DOHH2 (cell line): ENCODE data around the gene STRA6.

Experiments
- H3F3A ChIP-seq: fragments of 200-600 bp; sonication (generic), shearing (Covaris generic); 2 replicates; pipeline ENCODE4 v1.6.0; 2016; ENCODE audit warnings: antibody characterized with exemption, mild to moderate bottlenecking; ENCODE audit not compliant: control insufficient read depth, insufficient read depth
- H3K27ac ChIP-seq: fragments of 200-600 bp; sonication (generic); 2 replicates; pipeline ENCODE4 v1.5.1; 2014; ENCODE audit warnings: low read depth, mild to moderate bottlenecking, low read length, moderate library complexity
- H3K27me3 ChIP-seq: fragments of 200-600 bp; sonication (generic); 2 replicates; pipeline ENCODE4 v1.6.1; 2014; ENCODE audit warnings: mild to moderate bottlenecking, low read length, mixed read lengths; ENCODE audit not compliant: control insufficient read depth
- H3K36me3 ChIP-seq: fragments of 200-600 bp; sonication (generic); 2 replicates; pipeline ENCODE4 v1.6.1; 2014; ENCODE audit warnings: mild to moderate bottlenecking, low read length, moderate library complexity, mixed read lengths; ENCODE audit not compliant: control insufficient read depth
- H3K4me1 ChIP-seq: fragments of 200-600 bp; sonication (generic); 2 replicates; pipeline ENCODE4 v1.6.1; 2014; ENCODE audit warnings: mild to moderate bottlenecking, low read length, mixed read lengths; ENCODE audit not compliant: control insufficient read depth
- H3K4me2 ChIP-seq: fragments of 200-600 bp; sonication (generic); 2 replicates; pipeline ENCODE4 v1.6.0; 2014; ENCODE audit warnings: mild to moderate bottlenecking, low read length, moderate library complexity
- H3K4me3 ChIP-seq: fragments of 200-600 bp; sonication (generic); 2 replicates; pipeline ENCODE4 v1.5.1; 2014; ENCODE audit warnings: mild to moderate bottlenecking, low read length, mixed read lengths
- H3K79me2 ChIP-seq: fragments of 200-600 bp; sonication (generic); 2 replicates; pipeline ENCODE4 v1.6.1; 2014; ENCODE audit warnings: mild to moderate bottlenecking, low read length, mixed read lengths; ENCODE audit not compliant: control insufficient read depth
- H3K9me2 ChIP-seq: fragments of 200-600 bp; sonication (generic); replicated peaks from 2 replicates; pipeline ENCODE4 v1.6.1; 2014; ENCODE audit warnings: mild to moderate bottlenecking, low read length, mixed read lengths; ENCODE audit not compliant: control insufficient read depth
- H3K9me3 ChIP-seq: fragments of 200-600 bp; sonication (generic); 2 replicates; pipeline ENCODE4 v1.6.1; 2014; ENCODE audit warnings: antibody characterized with exemption, low read length, mixed read lengths; ENCODE audit not compliant: control insufficient read depth, insufficient read depth
- H4K20me1 ChIP-seq: fragments of 200-600 bp; sonication (generic); 2 replicates; pipeline ENCODE4 v1.6.0; 2014; ENCODE audit warnings: low read depth, mild to moderate bottlenecking, antibody characterized with exemption, low read length, moderate library complexity; ENCODE audit not compliant: control insufficient read depth, insufficient read depth
- EZH2phosphoT487 ChIP-seq: fragments of 200-600 bp; sonication (generic); IDR thresholded peaks from 2 replicates; pipeline ENCODE4 v1.6.1; 2017; ENCODE audit warnings: borderline replicate concordance, mild to moderate bottlenecking, antibody characterized with exemption, low read length, moderate library complexity, mixed read lengths
- TF ChIP-seq, protein P1 (sequence below): fragments of 200-600 bp; sonication (generic); IDR thresholded peaks from one replicate; pipeline ENCODE4 v1.5.1; 2014; ENCODE audit warnings: antibody characterized with exemption, mild to moderate bottlenecking, low read depth, low read length; ENCODE audit not compliant: poor library complexity, severe bottlenecking

STRA6 gene

DNA sequence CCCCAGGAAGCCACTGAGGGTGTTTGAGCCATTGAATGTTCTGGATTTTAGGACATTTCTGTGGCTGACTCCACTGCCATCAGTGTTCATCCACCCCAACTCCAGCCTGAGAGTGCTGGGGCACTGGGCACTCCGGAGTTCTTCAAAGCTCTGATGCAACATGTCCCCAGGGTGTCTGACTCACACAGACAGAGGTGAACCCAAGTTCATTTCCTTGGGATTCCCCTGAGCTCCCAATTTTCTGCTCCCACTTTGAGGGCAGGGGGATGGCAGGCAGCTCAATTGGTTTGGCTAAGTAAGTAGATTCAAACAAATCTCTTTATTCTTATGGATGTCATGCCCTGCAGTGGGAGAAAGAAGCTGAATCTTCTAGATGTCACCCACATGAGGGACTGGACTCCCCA is 2.2 kb downstream of the STRA6 start:
- Histone ChIP-seq H3K4me1 (no peaks in the 10 kb centered on the region), H3K27ac (no peak overlapping the region), H3K4me2 (no peak overlapping the region), H3K4me3 (no peak overlapping the region), H3K9me3 (no peaks in the 10 kb centered on the region), H4K20me1 (no peaks in the 10 kb centered on the region), H3K36me3 (no peaks in the 10 kb centered on the region), H3K79me2 (no peaks in the 10 kb centered on the region), H3K9me2 (no peaks in the 10 kb centered on the region), H3F3A (no peaks in the 10 kb centered on the region), H3K27me3 (no peaks in the 10 kb centered on the region)
- TF ChIP-seq, protein P1, sequence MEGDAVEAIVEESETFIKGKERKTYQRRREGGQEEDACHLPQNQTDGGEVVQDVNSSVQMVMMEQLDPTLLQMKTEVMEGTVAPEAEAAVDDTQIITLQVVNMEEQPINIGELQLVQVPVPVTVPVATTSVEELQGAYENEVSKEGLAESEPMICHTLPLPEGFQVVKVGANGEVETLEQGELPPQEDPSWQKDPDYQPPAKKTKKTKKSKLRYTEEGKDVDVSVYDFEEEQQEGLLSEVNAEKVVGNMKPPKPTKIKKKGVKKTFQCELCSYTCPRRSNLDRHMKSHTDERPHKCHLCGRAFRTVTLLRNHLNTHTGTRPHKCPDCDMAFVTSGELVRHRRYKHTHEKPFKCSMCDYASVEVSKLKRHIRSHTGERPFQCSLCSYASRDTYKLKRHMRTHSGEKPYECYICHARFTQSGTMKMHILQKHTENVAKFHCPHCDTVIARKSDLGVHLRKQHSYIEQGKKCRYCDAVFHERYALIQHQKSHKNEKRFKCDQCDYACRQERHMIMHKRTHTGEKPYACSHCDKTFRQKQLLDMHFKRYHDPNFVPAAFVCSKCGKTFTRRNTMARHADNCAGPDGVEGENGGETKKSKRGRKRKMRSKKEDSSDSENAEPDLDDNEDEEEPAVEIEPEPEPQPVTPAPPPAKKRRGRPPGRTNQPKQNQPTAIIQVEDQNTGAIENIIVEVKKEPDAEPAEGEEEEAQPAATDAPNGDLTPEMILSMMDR, result no peak
- TF ChIP-seq EZH2phosphoT487, result no peak

DNA sequence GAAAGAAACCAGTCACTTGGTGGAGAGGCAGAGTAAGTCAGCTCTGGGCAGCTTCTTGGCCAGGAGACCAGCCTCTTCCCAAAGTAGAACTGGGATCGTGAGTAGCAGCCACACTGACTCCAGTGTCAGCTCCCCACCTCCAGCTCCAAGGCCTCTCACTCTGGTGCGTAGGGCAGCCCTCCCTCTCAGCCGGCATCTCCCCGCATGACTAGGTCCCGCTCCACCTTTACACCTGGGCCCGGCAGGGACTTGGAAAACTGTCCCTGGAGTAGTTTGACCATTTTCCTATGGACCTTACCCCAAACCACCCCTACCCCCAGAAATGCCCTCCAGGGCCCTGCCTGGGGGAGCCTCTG is 3.3 kb downstream of the STRA6 start:
- H3F3A ChIP-seq, result no peaks in the 10 kb centered on the region
- H3K36me3 ChIP-seq, result no peaks in the 10 kb centered on the region
- no peaks in the 10 kb centered on the region for H3K9me3 ChIP-seq
- no peak overlapping the region for H3K4me3 ChIP-seq
- H3K9me2 ChIP-seq, result no peaks in the 10 kb centered on the region
- no peaks in the 10 kb centered on the region for H3K27me3 ChIP-seq
- no peak overlapping the region for H3K4me2 ChIP-seq
- H3K27ac ChIP-seq, result no peak overlapping the region
- H4K20me1 ChIP-seq, result no peaks in the 10 kb centered on the region
- H3K4me1 ChIP-seq, result no peaks in the 10 kb centered on the region
- TF ChIP-seq, protein P1, result no peak
- no peak for TF ChIP-seq EZH2phosphoT487
- H3K79me2 ChIP-seq, result no peaks in the 10 kb centered on the region

DNA sequence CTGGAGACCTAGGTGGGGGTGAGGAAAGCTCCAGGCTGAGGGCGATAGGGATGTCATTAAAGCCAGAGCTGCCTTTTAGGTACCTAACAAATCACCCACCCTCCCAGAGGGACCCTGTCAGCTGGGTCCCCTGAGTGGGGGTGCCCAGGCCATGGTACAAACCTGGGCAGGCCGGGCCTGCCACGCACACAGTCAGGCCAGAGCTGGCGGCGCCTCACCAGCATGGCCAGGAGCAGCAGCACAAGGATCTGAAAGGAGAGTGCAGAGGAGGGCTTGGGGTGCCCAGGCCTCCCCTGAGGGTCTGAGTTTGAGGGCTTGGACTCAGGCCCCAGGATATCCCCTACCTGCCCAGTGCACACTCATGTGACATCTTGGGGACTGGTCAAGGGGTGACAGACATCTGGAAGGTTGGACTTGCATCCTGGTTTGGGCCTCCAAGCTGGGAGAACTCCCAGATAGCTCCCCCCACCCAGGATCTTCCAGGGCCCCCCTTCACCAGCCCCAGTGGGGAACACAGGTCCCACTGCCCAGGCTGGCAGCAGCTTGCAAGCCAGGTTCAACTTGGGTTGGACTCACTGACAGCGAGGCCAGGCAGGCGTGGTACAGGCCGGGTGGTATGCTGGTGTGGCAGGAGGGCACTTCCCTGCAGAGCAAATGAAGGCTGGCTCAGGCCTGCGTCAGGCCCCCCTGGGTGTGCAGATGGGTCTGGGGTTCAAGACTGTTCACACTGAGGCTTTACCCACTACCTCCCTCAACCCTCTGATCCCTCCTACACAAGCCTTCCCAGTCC is 5.2 kb downstream of the STRA6 start:
- no peaks in the 10 kb centered on the region for H3K4me1 ChIP-seq
- H3K9me2 ChIP-seq, result no peaks in the 10 kb centered on the region
- no peaks in the 10 kb centered on the region for H3K36me3 ChIP-seq
- TF ChIP-seq, protein P1, result no peak
- no peak for TF ChIP-seq EZH2phosphoT487
- no peak overlapping the region for H3K27ac ChIP-seq
- no peaks in the 10 kb centered on the region for H4K20me1 ChIP-seq
- no peak overlapping the region for H3K4me3 ChIP-seq
- no peak overlapping the region for H3K4me2 ChIP-seq
- no peaks in the 10 kb centered on the region for H3K27me3 ChIP-seq
- no peaks in the 10 kb centered on the region for H3K9me3 ChIP-seq
- H3K79me2 ChIP-seq, result no peaks in the 10 kb centered on the region
- no peaks in the 10 kb centered on the region for H3F3A ChIP-seq
